ENCODE measurements around the gene EPHA1.

Gene EPHA1

DNA sequence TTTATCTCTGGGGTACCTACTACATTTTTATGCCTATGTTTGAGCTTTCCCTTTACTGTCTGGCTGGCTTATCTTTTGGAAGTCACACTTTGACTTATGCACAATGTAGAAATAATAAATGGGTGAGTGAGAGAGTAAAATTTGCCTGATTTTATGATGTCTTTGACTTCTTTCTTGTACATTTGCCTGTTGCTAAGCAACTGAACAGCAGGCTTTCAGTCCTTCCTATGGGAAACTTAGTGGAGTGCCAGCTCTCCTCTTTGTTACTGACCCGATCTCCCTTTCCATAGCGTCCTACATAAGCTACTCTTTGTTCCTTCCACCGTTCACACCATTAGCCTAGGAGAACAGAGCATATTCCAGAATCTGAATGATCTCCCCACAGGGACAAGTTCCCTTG lies 38.8 kb upstream of the EPHA1 start:
- H3K36me3 ChIP-seq (ENCODE audit: insufficient read depth, low read length): no peaks in the 10 kb centered on the region
- H3K4me1 ChIP-seq (ENCODE audit: insufficient read depth, low read length): no peaks in the 10 kb centered on the region

DNA sequence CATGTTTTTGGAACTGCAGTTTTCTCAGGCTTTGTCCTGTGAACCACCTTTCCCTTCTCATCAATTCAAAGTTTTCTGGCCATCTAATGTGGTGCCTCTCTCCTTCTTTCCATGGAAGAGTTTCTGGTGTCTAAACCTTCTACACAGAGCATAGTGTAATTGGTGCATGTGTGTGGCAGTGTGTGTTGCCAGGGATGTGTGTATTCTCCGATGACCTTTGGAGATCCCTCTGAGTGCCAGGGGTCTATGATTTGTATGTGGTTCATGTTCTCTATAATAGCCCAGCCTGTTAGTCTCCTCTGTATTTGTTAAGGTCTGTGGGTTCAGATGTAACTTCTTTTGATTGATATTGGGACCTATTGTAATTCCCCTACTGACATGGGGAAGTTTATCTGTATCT lies 36.1 kb upstream of the EPHA1 start:
- H3K27ac ChIP-seq (ENCODE audit: low read depth, low read length): no peak overlapping the region
- H3K4me3 ChIP-seq (ENCODE audit: low read depth in 1 of 2, low read length in 2 of 2): no peak overlapping the region
- H3K27me3 ChIP-seq (ENCODE audit: control insufficient read depth in 1 of 2, insufficient read depth in 2 of 2, low read length in 2 of 2): no peaks in the 10 kb centered on the region
- H3K36me3 ChIP-seq (ENCODE audit: insufficient read depth, low read length): no peaks in the 10 kb centered on the region
- H3K9me3 ChIP-seq (ENCODE audit: low read length): no peaks in the 10 kb centered on the region
- H3K4me1 ChIP-seq (ENCODE audit: insufficient read depth, low read length): no peaks in the 10 kb centered on the region
- H3K9ac ChIP-seq (ENCODE audit: low read length): no peak overlapping the region

More for the DNA sequence above, 38.8 kb upstream of the EPHA1 start:
- H3K27me3 ChIP-seq (ENCODE audit: control insufficient read depth in 1 of 2, insufficient read depth in 2 of 2, low read length in 2 of 2): no peaks in the 10 kb centered on the region
- no peak overlapping the region for H3K4me3 ChIP-seq (ENCODE audit: low read depth in 1 of 2, low read length in 2 of 2)
- no peaks in the 10 kb centered on the region for H3K9me3 ChIP-seq (ENCODE audit: low read length)
- H3K9ac ChIP-seq (ENCODE audit: low read length): no peak overlapping the region
- H3K27ac ChIP-seq (ENCODE audit: low read depth, low read length): no peak overlapping the region

DNA sequence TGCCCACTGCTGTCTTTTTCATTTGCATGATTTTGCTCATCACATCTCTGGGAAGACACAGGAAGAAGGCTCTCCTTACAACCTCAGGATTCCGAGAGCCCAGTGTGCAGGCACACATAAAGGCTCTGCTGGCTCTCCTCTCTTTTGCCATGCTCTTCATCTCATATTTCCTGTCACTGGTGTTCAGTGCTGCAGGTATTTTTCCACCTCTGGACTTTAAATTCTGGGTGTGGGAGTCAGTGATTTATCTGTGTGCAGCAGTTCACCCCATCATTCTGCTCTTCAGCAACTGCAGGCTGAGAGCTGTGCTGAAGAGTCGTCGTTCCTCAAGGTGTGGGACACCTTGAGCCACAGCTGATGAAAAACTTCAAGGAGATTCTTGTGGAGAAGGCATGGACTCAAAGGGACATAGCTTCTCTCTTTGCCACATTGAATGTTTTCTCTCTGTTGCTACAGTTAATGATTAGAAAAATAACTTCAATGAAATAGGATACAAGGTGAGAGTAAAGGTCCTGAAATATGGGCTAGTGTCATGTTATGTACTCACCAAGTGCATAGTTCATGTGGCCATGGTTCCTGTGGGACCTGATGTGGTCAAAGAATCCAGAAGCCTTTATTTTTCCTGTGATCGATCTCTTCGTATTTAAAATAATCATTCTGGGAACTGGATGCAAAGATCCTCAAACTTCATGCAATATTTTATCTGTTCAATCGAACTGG lies 35.6 kb upstream of the EPHA1 start:
- H3K27me3 ChIP-seq (ENCODE audit: control insufficient read depth in 1 of 2, insufficient read depth in 2 of 2, low read length in 2 of 2): no peaks in the 10 kb centered on the region
- no peak overlapping the region for H3K4me3 ChIP-seq (ENCODE audit: low read depth in 1 of 2, low read length in 2 of 2)
- H3K27ac ChIP-seq (ENCODE audit: low read depth, low read length): no peak overlapping the region
- no peak overlapping the region for H3K9ac ChIP-seq (ENCODE audit: low read length)
- H3K9me3 ChIP-seq (ENCODE audit: low read length): no peaks in the 10 kb centered on the region
- H3K36me3 ChIP-seq (ENCODE audit: insufficient read depth, low read length): no peaks in the 10 kb centered on the region
- no peaks in the 10 kb centered on the region for H3K4me1 ChIP-seq (ENCODE audit: insufficient read depth, low read length)

DNA sequence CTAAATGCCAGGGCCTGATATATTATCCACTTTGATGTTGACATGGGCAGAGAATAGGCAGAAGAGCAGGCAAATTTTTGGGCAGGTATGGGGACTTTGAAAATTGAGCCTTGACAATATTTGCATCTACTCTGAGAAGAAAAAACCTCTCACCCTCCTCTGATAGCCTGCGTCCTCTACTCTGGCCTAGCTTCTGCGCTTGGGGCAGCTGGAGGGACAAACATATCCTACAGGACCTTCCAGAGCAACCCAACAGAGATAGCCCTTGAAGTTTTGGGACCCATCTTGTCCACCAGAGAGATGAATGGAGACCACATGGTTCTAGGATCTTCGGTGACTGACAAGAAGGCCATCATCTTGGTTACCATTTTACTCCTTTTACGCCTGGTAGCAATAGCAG lies 34.5 kb upstream of the EPHA1 start, which contains the start of gene TAS2R60:
TSS of gene TAS2R60 (plus strand) at position 301 of the 400 bp plus-strand sequence. CDS start at position 301, 0 bp downstream.
- H3K4me3 ChIP-seq (ENCODE audit: low read depth in 1 of 2, low read length in 2 of 2): no peak within 1 kb of the TSS
- H3K27me3 ChIP-seq (ENCODE audit: control insufficient read depth in 1 of 2, insufficient read depth in 2 of 2, low read length in 2 of 2): no peaks in the 10 kb centered on the region
- no peaks in the 10 kb centered on the region for H3K9me3 ChIP-seq (ENCODE audit: low read length)
- H3K27ac ChIP-seq (ENCODE audit: low read depth, low read length): no peak within 1 kb of the TSS
- H3K36me3 ChIP-seq (ENCODE audit: insufficient read depth, low read length): no peaks in the 10 kb centered on the region
- no peaks in the 10 kb centered on the region for H3K4me1 ChIP-seq (ENCODE audit: insufficient read depth, low read length)
- no peak within 1 kb of the TSS for H3K9ac ChIP-seq (ENCODE audit: low read length)

DNA sequence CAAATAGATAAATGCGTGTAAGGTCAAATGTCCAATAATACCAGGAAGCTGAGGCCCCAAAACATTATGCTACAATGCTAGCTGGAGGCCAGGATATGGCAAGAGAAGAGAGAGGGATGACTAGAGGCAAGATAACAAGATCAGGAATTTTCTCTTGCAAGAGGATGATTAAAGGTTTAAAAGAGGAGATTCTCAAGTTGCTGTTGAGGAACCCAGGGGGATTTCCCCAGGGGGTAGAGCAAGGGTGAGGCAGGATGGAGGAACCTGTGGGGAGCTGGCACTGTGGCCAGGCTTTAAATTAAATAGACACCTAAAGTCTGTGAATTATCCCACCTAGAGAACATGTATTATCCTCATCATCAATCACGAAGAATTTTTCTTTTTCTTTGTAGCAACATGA lies 31.2 kb upstream of the EPHA1 start:
- Histone ChIP-seq H3K36me3 (ENCODE audit: insufficient read depth, low read length) (no peaks in the 10 kb centered on the region), H3K9ac (ENCODE audit: low read length) (no peak overlapping the region), H3K27ac (ENCODE audit: low read depth, low read length) (no peak overlapping the region)

DNA sequence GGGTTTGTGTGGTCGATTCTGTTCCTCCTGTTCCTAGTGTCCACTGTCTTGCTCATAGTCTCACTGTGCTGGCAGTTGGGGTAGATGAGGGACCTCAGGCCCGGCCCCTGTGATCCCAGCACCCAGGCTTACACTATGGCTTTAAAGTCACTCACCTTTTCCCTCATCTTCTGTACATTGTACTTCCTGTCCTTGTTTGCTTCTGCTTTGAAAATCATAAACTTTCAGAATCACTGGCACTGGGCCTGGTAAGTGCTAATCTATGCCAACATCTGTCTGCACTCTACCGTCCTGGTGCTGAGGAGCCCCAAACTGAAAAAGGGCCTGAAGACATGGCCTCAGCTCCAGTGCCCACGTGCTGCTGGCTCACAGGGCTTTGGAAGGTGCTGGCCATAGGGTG lies 28.9 kb upstream of the EPHA1 start:
- Histone ChIP-seq H3K9me3 (ENCODE audit: low read length) (no peaks in the 10 kb centered on the region), H3K27me3 (ENCODE audit: control insufficient read depth in 1 of 2, insufficient read depth in 2 of 2, low read length in 2 of 2) (no peaks in the 10 kb centered on the region), H3K4me3 (ENCODE audit: low read depth in 1 of 2, low read length in 2 of 2) (no peak overlapping the region), H3K36me3 (ENCODE audit: insufficient read depth, low read length) (no peaks in the 10 kb centered on the region), H3K9ac (ENCODE audit: low read length) (no peak overlapping the region), H3K4me1 (ENCODE audit: insufficient read depth, low read length) (no peaks in the 10 kb centered on the region), H3K27ac (ENCODE audit: low read depth, low read length) (no peak overlapping the region)

More for the DNA sequence above, 31.2 kb upstream of the EPHA1 start:
- Histone ChIP-seq H3K4me3 (ENCODE audit: low read depth in 1 of 2, low read length in 2 of 2) (no peak overlapping the region), H3K4me1 (ENCODE audit: insufficient read depth, low read length) (no peaks in the 10 kb centered on the region), H3K9me3 (ENCODE audit: low read length) (no peaks in the 10 kb centered on the region), H3K27me3 (ENCODE audit: control insufficient read depth in 1 of 2, insufficient read depth in 2 of 2, low read length in 2 of 2) (no peaks in the 10 kb centered on the region)

DNA sequence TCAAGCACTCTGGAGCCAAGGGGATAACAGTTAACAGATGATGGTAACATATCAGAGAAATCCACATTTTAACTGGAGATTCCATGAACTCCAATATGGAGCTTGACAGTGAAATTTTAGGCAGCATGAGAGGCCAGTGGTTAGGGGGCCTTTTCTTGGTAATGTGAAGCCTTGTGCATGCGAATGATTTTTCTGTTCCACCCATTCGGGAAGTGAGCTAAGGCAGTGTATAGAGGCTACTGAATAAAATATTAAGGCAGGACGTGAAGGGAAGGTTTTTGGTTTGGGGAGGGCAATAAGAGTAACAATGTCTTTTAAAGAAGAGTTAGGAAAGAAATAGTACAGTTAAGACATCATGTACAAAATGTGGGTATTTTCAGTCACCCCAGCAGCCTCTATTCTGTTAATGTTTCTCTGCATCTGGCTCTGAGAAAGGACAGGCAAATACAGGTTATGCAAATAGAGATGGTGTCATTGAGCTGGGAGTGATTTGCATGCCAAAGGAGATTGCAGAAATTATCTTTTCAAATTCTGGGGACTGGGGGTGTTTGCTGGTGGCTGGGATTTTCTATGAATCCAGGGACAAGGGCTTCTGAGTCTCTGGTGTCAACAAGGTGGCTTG lies 27.8 kb upstream of the EPHA1 start:
- H3K9me3 ChIP-seq (ENCODE audit: low read length): no peaks in the 10 kb centered on the region
- no peaks in the 10 kb centered on the region for H3K4me1 ChIP-seq (ENCODE audit: insufficient read depth, low read length)
- H3K27ac ChIP-seq (ENCODE audit: low read depth, low read length): no peak overlapping the region
- no peaks in the 10 kb centered on the region for H3K36me3 ChIP-seq (ENCODE audit: insufficient read depth, low read length)
- no peak overlapping the region for H3K9ac ChIP-seq (ENCODE audit: low read length)
- no peaks in the 10 kb centered on the region for H3K27me3 ChIP-seq (ENCODE audit: control insufficient read depth in 1 of 2, insufficient read depth in 2 of 2, low read length in 2 of 2)
- no peak overlapping the region for H3K4me3 ChIP-seq (ENCODE audit: low read depth in 1 of 2, low read length in 2 of 2)

DNA sequence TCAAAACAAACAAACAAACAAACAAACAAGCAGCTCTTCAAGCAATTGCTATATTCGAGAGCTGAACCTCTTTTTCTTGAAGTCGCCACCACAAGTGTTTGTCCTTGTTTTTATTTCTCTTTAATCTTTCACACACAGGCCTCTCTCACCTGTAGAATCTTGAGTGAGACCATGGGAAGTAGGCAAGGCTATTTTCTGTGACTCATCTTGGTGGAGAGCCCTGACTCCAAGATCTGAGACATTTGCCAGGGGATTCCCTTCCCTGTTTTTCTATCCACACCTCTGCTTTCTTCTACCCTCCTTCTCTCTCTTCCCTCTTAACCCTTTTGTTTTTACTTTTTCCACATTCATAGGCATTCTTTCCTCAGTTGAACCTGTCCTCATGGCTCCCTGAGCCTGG lies 26.6 kb upstream of the EPHA1 start:
- Histone ChIP-seq H3K36me3 (ENCODE audit: insufficient read depth, low read length) (no peaks in the 10 kb centered on the region), H3K27ac (ENCODE audit: low read depth, low read length) (no peak overlapping the region), H3K9ac (ENCODE audit: low read length) (no peak overlapping the region), H3K4me3 (ENCODE audit: low read depth in 1 of 2, low read length in 2 of 2) (no peak overlapping the region), H3K27me3 (ENCODE audit: control insufficient read depth in 1 of 2, insufficient read depth in 2 of 2, low read length in 2 of 2) (no peaks in the 10 kb centered on the region), H3K4me1 (ENCODE audit: insufficient read depth, low read length) (no peaks in the 10 kb centered on the region), H3K9me3 (ENCODE audit: low read length) (no peaks in the 10 kb centered on the region)

DNA sequence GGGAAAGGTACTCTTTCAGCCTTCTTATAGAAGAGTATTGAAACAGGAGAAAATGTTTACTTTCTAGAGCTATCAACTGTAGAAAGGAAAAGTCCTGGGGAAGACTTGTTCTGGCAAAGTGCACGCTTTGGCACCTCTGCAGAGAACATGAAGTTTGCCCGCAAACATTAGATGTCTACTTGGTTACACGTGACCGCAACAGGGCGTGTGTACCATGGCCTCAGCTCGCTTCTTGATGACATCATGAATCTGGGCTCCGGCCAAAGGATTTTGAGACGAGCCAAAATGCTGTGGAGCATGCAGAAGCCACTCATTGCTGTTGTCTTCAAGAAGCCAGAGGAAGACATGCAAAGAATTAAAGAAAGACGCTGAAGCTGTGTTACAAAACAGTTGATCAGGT lies 26.0 kb upstream of the EPHA1 start:
- Histone ChIP-seq H3K36me3 (ENCODE audit: insufficient read depth, low read length) (no peaks in the 10 kb centered on the region), H3K27me3 (ENCODE audit: control insufficient read depth in 1 of 2, insufficient read depth in 2 of 2, low read length in 2 of 2) (no peaks in the 10 kb centered on the region), H3K9ac (ENCODE audit: low read length) (no peak overlapping the region), H3K4me3 (ENCODE audit: low read depth in 1 of 2, low read length in 2 of 2) (no peak overlapping the region), H3K27ac (ENCODE audit: low read depth, low read length) (no peak overlapping the region), H3K9me3 (ENCODE audit: low read length) (no peaks in the 10 kb centered on the region), H3K4me1 (ENCODE audit: insufficient read depth, low read length) (no peaks in the 10 kb centered on the region)

DNA sequence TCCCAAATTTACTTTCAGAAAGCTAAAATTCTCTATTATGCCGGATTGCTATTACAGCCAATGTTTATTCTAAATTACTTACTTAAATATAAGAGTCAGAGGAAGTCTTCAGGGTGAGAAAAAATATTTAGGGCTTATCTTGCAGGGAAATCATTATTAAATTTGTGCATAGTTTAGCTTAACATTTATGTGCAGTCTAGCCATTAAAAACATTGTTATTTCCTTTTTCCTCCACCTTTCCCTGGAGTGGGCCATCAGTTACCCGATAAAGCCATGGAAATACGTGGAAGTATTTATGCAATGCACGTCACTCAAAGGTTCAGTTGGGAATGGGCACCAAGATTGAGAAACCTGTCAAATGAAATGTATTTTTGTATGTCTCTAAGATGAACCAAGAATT lies 25.1 kb upstream of the EPHA1 start:
- no peaks in the 10 kb centered on the region for H3K36me3 ChIP-seq (ENCODE audit: insufficient read depth, low read length)
- no peaks in the 10 kb centered on the region for H3K27me3 ChIP-seq (ENCODE audit: control insufficient read depth in 1 of 2, insufficient read depth in 2 of 2, low read length in 2 of 2)
- no peak overlapping the region for H3K4me3 ChIP-seq (ENCODE audit: low read depth in 1 of 2, low read length in 2 of 2)
- no peak overlapping the region for H3K27ac ChIP-seq (ENCODE audit: low read depth, low read length)
- no peak overlapping the region for H3K9ac ChIP-seq (ENCODE audit: low read length)
- no peaks in the 10 kb centered on the region for H3K4me1 ChIP-seq (ENCODE audit: insufficient read depth, low read length)
- H3K9me3 ChIP-seq (ENCODE audit: low read length): no peaks in the 10 kb centered on the region

DNA sequence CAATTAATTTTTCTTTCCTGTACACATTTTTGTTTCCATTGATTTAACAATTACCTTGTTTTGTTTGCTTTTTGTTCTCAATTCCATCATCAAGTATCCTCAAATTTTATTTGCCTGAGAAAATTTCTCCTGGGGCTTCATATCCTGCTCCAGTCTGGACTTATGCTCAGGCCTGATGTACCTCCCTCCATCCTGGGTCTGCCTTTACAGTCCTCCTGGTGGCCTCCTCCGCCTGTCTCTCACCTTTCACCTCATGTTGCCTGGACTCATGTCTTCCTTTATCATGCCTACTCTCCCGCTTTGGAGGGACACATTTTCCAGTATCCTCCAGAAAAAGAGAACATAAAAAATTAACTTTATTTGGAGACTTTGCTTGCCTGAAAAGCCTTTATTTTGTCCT lies 22.5 kb upstream of the EPHA1 start:
- Histone ChIP-seq H3K27me3 (ENCODE audit: control insufficient read depth in 1 of 2, insufficient read depth in 2 of 2, low read length in 2 of 2) (no peaks in the 10 kb centered on the region), H3K4me3 (ENCODE audit: low read depth in 1 of 2, low read length in 2 of 2) (no peak overlapping the region)

More for the DNA sequence above, 22.5 kb upstream of the EPHA1 start:
- Histone ChIP-seq H3K4me1 (ENCODE audit: insufficient read depth, low read length) (no peaks in the 10 kb centered on the region), H3K27ac (ENCODE audit: low read depth, low read length) (no peak overlapping the region), H3K9me3 (ENCODE audit: low read length) (no peaks in the 10 kb centered on the region), H3K36me3 (ENCODE audit: insufficient read depth, low read length) (no peaks in the 10 kb centered on the region), H3K9ac (ENCODE audit: low read length) (no peak overlapping the region)
